Urinary bladder (tissue), 4 donors: Measurements from ENCODE around the gene ZNF385D. TPM values are rescaled to one million over a fixed set of nuclear protein-coding genes. Genes with fewer than 3 reads are reported as not detected.

Source experiments
- DNase-seq: peaks from one replicate; pipeline ENCODE4 v3.0.0-alpha.2; 2015; ENCODE audit errors: extremely low spot score
- H3K27ac ChIP-seq: one replicate; pipeline ENCODE4 v1.5.1; 2013; ENCODE audit warnings: low read depth, mild to moderate bottlenecking, moderate library complexity
- H3K36me3 ChIP-seq: one replicate; pipeline ENCODE4 v1.6.1; 2013; ENCODE audit warnings: mild to moderate bottlenecking, moderate library complexity; ENCODE audit not compliant: insufficient read depth
- H3K4me1 ChIP-seq: one replicate; pipeline ENCODE4 v1.6.1; 2013; ENCODE audit warnings: mild to moderate bottlenecking, moderate library complexity; ENCODE audit not compliant: insufficient read depth
- H3K4me3 ChIP-seq: one replicate; pipeline ENCODE4 v1.5.1; 2013; ENCODE audit warnings: low read depth, low read length
- WGBS: extraction: QIAGEN DNeasy Blood & Tissue Kit; methylation state at CpG from one replicate; pipeline ENCODE4 v1.1.7; 2013; 5-methylcytosine and 5-hydroxymethylcytosine counted together
- polyA plus RNA-seq: library from polyadenylated mRNA; stranded (reverse); fragments of 200-250 nt; gene quantifications from one replicate; pipeline ENCODE4 v1.2.3, GENCODE V29; 2013
- total RNA-seq: library from RNA; depleted of rRNA; stranded (reverse); fragments of >200 nt; gene quantifications from one replicate; pipeline ENCODE4 v1.2.3, GENCODE V29; 2014
- donor health status: healthy with polysubstance abuse.
- donor health status: healthy.

Gene ZNF385D
- total and polyA plus RNA-seq, 2 donors: 2.4 to 46.2 TPM

DNA sequence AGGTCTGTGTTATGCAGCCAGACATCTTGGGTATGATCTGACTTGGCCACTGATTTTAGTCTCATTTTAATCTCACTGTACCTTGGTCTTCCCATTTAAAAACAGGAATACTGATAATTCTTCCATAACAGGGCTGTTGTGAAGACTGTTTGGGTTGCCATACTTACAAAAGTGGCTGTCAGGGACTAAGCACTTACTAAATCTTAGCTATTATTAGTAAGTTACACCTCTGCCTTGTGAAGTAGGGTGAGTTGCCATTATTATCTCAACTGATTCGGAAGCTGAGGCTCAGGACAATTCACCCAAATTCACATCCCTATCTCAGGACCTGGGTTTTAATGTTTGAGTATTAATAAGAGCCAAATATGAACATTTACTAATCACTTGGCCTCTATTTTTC, 12.7 kb downstream of the ZNF385D start:
- Histone ChIP-seq H3K4me3 (no peak overlapping the region), H3K4me1 (no peaks in the 10 kb centered on the region), H3K27ac (no peak overlapping the region), H3K36me3 (no peaks in the 10 kb centered on the region)
- WGBS: 95% methylated on average over 1 of the region's 1 CpG
- no peak for DNase-seq

- 61% methylated on average over 3 of the region's 3 CpGs for WGBS
- no peak for DNase-seq
- H3K36me3 ChIP-seq: no peaks in the 10 kb centered on the region
- H3K4me1 ChIP-seq: no peaks in the 10 kb centered on the region
- no peak overlapping the region for H3K4me3 ChIP-seq
- H3K27ac ChIP-seq: no peak overlapping the region
These were observed 16.3 kb downstream of the ZNF385D start for GRCh38 chr3:21734746-21735145.

DNA sequence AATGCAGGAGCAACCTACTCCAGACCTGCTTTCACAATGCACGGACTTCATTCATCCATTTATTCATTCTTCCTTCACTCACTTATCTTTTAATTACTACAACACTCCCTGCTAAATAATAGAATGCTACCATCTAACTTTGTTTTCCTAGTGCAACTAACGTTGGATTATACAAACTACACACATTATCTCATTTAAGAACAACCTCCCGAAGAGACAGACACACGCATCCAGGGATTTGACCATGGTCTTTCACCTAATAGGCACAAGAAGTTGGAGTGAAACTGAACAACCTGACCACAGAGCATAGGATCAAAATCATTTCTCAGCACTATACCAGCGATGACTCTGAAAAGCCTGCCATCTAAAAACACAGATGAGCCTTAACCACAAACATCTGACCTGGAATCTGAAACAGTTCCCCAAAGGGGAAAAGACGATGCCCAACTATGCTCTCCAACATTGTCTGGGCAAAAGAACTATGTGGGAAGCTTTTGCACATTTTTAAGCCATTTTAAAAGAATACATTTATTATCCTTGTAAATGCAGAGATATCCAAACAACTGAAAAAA, 21.0 kb downstream of the ZNF385D start:
- no peak overlapping the region for H3K27ac ChIP-seq
- no peaks in the 10 kb centered on the region for H3K4me1 ChIP-seq
- DNase-seq: no peak
- H3K36me3 ChIP-seq: no peaks in the 10 kb centered on the region
- WGBS: 75% methylated on average over 6 of the region's 6 CpGs
- no peak overlapping the region for H3K4me3 ChIP-seq

DNA sequence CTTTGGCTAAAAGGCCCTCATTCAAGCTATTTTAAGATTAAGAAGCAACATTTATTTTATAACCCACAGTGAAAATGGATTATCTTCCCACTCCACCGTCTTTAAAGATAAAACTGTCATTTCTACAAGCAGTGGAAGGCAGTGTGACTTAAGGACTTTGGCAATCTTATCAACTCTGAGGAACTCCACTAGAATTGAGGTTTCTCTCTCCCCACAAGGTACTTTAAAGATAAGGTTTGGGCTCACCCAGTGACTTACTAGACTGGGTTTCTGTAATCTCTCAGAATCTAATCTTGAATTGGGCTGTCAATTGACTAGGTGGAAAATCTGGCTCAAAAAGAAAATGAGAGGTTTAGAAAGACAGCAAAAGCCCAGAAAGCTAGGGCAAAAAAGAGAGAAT, 21.7 kb downstream of the ZNF385D start:
- H3K36me3 ChIP-seq: no peaks in the 10 kb centered on the region
- DNase-seq: no peak
- WGBS: 11% methylated on average over 1 of the region's 1 CpG
- no peak overlapping the region for H3K4me3 ChIP-seq
- H3K27ac ChIP-seq: no peak overlapping the region
- H3K4me1 ChIP-seq: no peaks in the 10 kb centered on the region

- Histone ChIP-seq H3K36me3 (no peaks in the 10 kb centered on the region), H3K27ac (no peak overlapping the region), H3K4me1 (no peaks in the 10 kb centered on the region), H3K4me3 (no peak overlapping the region)
- DNase-seq: no peak
- WGBS: 84% methylated on average over 3 of the region's 3 CpGs
These were observed 28.2 kb downstream of the ZNF385D start for GRCh38 chr3:21722768-21723167.

DNA sequence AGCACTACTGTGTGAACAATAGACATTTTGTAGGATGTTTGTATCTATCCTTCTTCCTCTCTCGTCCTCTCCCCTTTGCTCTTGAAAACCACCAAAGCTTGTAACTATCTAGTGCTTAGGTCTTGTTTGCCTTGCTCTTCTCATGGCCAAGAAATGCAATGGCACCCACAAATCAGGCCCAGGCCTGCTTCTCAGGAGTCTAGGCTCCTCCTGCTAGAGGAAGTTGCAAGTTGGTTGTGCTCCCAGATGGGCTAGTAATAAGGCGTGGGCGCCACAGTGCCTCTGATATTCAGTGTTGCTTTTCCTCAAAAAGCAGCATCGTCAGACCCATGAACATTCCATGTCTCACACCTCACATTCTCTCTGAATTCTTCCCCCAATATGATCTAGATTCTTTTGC, 28.7 kb downstream of the ZNF385D start:
- Histone ChIP-seq H3K36me3 (no peaks in the 10 kb centered on the region), H3K27ac (no peak overlapping the region), H3K4me3 (no peak overlapping the region), H3K4me1 (no peaks in the 10 kb centered on the region)
- WGBS: 94% methylated on average over 4 of the region's 4 CpGs
- no peak for DNase-seq

- H3K36me3 ChIP-seq: no peaks in the 10 kb centered on the region
- H3K27ac ChIP-seq: no peak overlapping the region
- no peak overlapping the region for H3K4me3 ChIP-seq
- no peaks in the 10 kb centered on the region for H3K4me1 ChIP-seq
- no peak for DNase-seq
- WGBS: 92% methylated on average over 6 of the region's 6 CpGs
These were observed 31.9 kb downstream of the ZNF385D start for GRCh38 chr3:21718943-21719591.

- DNase-seq: no peak
- Histone ChIP-seq H3K36me3 (no peaks in the 10 kb centered on the region), H3K4me3 (no peak overlapping the region), H3K27ac (no peak overlapping the region), H3K4me1 (no peaks in the 10 kb centered on the region)
- WGBS: 79% methylated on average over 3 of the region's 3 CpGs
These were observed 32.7 kb downstream of the ZNF385D start for GRCh38 chr3:21718161-21718765.

DNA sequence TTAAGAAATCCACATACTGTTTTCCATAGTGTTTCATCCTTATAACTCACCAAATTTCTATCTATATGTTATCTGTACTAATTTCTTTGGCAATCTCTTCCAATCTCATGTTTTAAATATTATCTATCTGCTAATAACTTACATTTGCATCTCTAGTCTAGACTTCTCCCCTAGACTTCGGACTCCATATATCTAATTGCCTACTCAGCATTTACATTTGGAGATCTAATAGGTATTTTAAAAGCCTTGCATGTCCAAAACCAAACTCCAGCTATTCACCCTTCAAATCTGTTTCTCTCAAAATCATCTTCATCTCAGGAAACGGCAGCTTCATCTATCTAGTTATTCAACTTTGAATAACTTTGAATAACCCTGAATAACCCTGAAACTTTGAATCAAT, 35.3 kb downstream of the ZNF385D start:
- no peak for DNase-seq
- H3K4me3 ChIP-seq: no peak overlapping the region
- WGBS: 50% methylated on average over 2 of the region's 2 CpGs
- H3K27ac ChIP-seq: no peak overlapping the region
- H3K36me3 ChIP-seq: no peaks in the 10 kb centered on the region
- no peaks in the 10 kb centered on the region for H3K4me1 ChIP-seq

DNA sequence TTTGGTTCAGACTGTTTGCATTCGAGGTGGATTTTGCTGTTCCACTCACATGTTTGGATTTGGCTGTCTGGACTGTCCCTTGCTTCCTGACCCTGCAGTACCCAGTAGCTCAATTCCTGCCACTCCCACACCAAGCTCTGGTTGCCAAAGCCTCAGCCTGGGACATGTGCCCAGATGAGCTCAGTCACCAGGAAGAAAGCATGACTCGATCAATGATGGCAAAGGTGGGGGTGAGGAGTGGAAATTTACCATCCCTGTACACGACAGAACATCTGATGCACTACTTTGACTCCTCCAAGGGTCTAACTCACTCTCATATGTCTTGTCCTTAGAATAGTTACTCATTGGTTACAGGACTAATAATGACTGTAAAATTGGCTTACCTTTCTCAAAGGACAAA, 45.2 kb downstream of the ZNF385D start:
- Histone ChIP-seq H3K4me1 (no peaks in the 10 kb centered on the region), H3K4me3 (no peak overlapping the region), H3K36me3 (no peaks in the 10 kb centered on the region), H3K27ac (no peak overlapping the region)
- 57% methylated on average over 3 of the region's 3 CpGs for WGBS
- no peak for DNase-seq

DNA sequence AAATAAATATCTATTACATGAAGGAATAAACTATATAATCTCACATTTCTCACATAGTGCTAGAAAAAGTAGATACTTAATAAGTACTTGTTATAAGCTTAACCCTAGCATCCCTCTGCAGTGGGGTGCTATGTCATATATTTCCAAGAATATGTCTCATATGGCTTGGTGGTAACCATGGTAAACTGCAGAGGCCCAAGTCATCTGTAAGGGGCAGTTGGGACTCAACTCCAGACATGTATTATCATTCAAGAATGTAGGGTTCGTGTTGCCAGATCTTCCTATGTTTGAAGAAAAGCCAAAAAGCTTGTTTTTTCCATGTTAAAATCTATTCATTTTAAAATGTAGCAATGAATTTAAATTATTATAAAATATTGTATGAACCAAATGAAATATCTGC, 46.2 kb downstream of the ZNF385D start:
- 88% methylated on average over 1 of the region's 1 CpG for WGBS
- Histone ChIP-seq H3K36me3 (no peaks in the 10 kb centered on the region), H3K4me3 (no peak overlapping the region), H3K27ac (no peak overlapping the region), H3K4me1 (no peaks in the 10 kb centered on the region)
- DNase-seq: no peak

GRCh38 chr3:21703291-21703690, 47.7 kb downstream of the ZNF385D start:
- WGBS: 80% methylated on average over 2 of the region's 2 CpGs
- H3K4me3 ChIP-seq: no peak overlapping the region
- H3K36me3 ChIP-seq: no peaks in the 10 kb centered on the region
- no peak overlapping the region for H3K27ac ChIP-seq
- DNase-seq: no peak
- no peaks in the 10 kb centered on the region for H3K4me1 ChIP-seq

DNA sequence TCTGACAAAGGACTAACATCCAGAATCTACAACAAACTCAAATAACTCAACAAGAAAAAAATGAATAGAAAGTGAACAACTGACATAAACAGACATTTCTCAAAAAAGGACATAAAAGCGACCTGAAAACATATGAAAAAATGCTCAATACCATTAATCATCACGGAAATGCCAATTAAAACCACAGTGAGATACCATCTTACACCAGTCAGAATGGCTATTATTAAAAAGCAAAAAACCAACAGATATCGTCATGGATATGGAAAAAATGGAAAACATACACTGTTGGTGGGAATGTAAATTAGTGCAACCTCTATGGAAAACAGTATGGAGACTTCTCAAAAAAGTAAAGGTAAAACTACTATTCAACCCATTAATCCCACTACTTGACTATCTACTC, 53.3 kb downstream of the ZNF385D start:
- Histone ChIP-seq H3K36me3 (no peaks in the 10 kb centered on the region), H3K4me3 (no peak overlapping the region), H3K4me1 (no peaks in the 10 kb centered on the region), H3K27ac (no peak overlapping the region)
- DNase-seq: no peak
- 93% methylated on average over 3 of the region's 3 CpGs for WGBS

- H3K36me3 ChIP-seq: no peaks in the 10 kb centered on the region
- no peak for DNase-seq
- no peak overlapping the region for H3K27ac ChIP-seq
- no peak overlapping the region for H3K4me3 ChIP-seq
- no peaks in the 10 kb centered on the region for H3K4me1 ChIP-seq
- 96% methylated on average over 4 of the region's 4 CpGs for WGBS
These were observed 56.5 kb downstream of the ZNF385D start for GRCh38 chr3:21694506-21694905.
